SK-N-SH (cell line): Measurements from ENCODE around the gene CD22. TPM values are rescaled to one million over a fixed set of nuclear protein-coding genes. Genes with fewer than 3 reads are reported as not detected.

Experiments used
- CTCF ChIA-PET: fragments of 300-600, 350-600 bp; formaldehyde crosslinking; extraction: SDS; loops from one replicate; lab custom pipeline; 2021; lab: Yijun Ruan, JAX
- POLR2A ChIA-PET: fragments of 350-600 bp; sonication (Branson Sonifier 250); formaldehyde crosslinking; extraction: SDS; loops from one replicate; lab custom pipeline; 2020; ENCODE audit warnings: antibody characterized with exemption, inconsistent platforms; lab: Yijun Ruan, JAX
- DNase-seq: peaks from one replicate; pipeline ENCODE4 v3.0.0; 2012
- H2AFZ ChIP-seq: fragments of 200-600 bp; sonication (generic); 2 replicates; pipeline ENCODE4 v1.8.1; 2016; ENCODE audit warnings: antibody characterized with exemption, mild to moderate bottlenecking, low read depth
- H3F3A ChIP-seq: fragments of 200-600 bp; sonication (generic); replicated peaks from 2 replicates; pipeline ENCODE3; 2016; ENCODE audit warnings: antibody characterized with exemption, mild to moderate bottlenecking; ENCODE audit not compliant: insufficient read depth
- H3K27ac ChIP-seq, 2 experiments: fragments of 200-500 bp in 1 of 2; fragments of 200-600 bp in 1 of 2; sonication (Bioruptor generic) in 1 of 2; sonication (generic), shearing (Covaris generic) in 1 of 2; 2 replicates each; pipeline versions ENCODE4 v1.5.1 to v1.6.1; 2014 to 2016; ENCODE audit warnings: low read depth in 2 of 2, inconsistent platforms in 1 of 2, low read length in 1 of 2, mild to moderate bottlenecking in 1 of 2, mixed read lengths in 1 of 2
- H3K27me3 ChIP-seq: fragments of 200-600 bp; sonication (generic), shearing (Covaris generic); 2 replicates; pipeline ENCODE4 v1.6.1; 2016; ENCODE audit warnings: mixed run types; ENCODE audit not compliant: insufficient read depth
- H3K36me3 ChIP-seq, 2 experiments: fragments of 200-500 bp in 1 of 2; fragments of 200-600 bp in 1 of 2; sonication (Bioruptor generic) in 1 of 2; sonication (generic) in 1 of 2; replicated peaks in 1 of 2; 2 replicates each; pipeline versions ENCODE3 to v1.5.1; 2014 to 2016; ENCODE audit warnings: low read length in 1 of 2, mild to moderate bottlenecking in 1 of 2; ENCODE audit not compliant: insufficient read depth in 2 of 2, control insufficient read depth in 1 of 2
- H3K4me1 ChIP-seq, 2 experiments: fragments of 200-500 bp in 1 of 2; fragments of 200-600 bp in 1 of 2; sonication (Bioruptor generic) in 1 of 2; sonication (generic), shearing (Covaris generic) in 1 of 2; 2 replicates each; pipeline versions ENCODE4 v1.5.1 to v1.6.1; 2014 to 2016; ENCODE audit warnings: low read depth in 1 of 2, low read length in 1 of 2, mixed run types in 1 of 2; ENCODE audit not compliant: insufficient read depth in 2 of 2, control insufficient read depth in 1 of 2
- H3K4me2 ChIP-seq: fragments of 200-600 bp; sonication (generic), shearing (Covaris generic); 2 replicates; pipeline ENCODE4 v1.6.1; 2017; ENCODE audit warnings: mixed run types
- H3K4me3 ChIP-seq, 2 experiments: fragments of 200-500 bp in 1 of 2; fragments of 200-600 bp in 1 of 2; sonication (Bioruptor generic) in 1 of 2; sonication (generic), shearing (Covaris generic) in 1 of 2; 2 replicates each; pipeline versions ENCODE4 v1.5.1 to v1.8.1; 2014 to 2016; ENCODE audit warnings: low read depth in 2 of 2, inconsistent platforms in 1 of 2, low read length in 1 of 2, mild to moderate bottlenecking in 1 of 2, mixed read lengths in 1 of 2, moderate library complexity in 1 of 2
- H3K79me2 ChIP-seq: fragments of 200-600 bp; sonication (generic); 2 replicates; pipeline ENCODE4 v1.8.1; 2017; ENCODE audit warnings: mild to moderate bottlenecking; ENCODE audit not compliant: insufficient read depth
- H3K9ac ChIP-seq: fragments of 200-600 bp; sonication (generic); 2 replicates; pipeline ENCODE4 v1.6.1; 2017; ENCODE audit warnings: mixed run types
- H3K9me2 ChIP-seq: fragments of 200-600 bp; sonication (generic); 2 replicates; pipeline ENCODE4 v1.6.1; 2017; ENCODE audit warnings: mixed run types
- H3K9me3 ChIP-seq: fragments of 200-600 bp; sonication (generic); 2 replicates; pipeline ENCODE4 v1.6.1; 2017; ENCODE audit warnings: mixed run types, mild to moderate bottlenecking, moderate library complexity
- H4K20me1 ChIP-seq: fragments of 200-600 bp; sonication (generic); 2 replicates; pipeline ENCODE4 v1.6.1; 2017; ENCODE audit warnings: mild to moderate bottlenecking, mixed run types; ENCODE audit not compliant: insufficient read depth
- ELF1 ChIP-seq: IDR thresholded peaks from 2 replicates; pipeline ENCODE4 v1.4.0; 2012
- EP300 ChIP-seq, 2 experiments: IDR thresholded peaks; 2 replicates each; pipeline versions ENCODE4 v1.4.0 to v1.6.1; 2012; ENCODE audit warnings: borderline replicate concordance in 1 of 2, low read depth in 1 of 2, low read length in 1 of 2
- GABPA ChIP-seq: IDR thresholded peaks from 2 replicates; pipeline ENCODE4 v1.4.0; 2012; ENCODE audit warnings: low read depth, mild to moderate bottlenecking
- MEF2A ChIP-seq: IDR thresholded peaks from 2 replicates; pipeline ENCODE4 v1.4.0; 2012; ENCODE audit warnings: low read depth, borderline replicate concordance
- MXI1 ChIP-seq: IDR thresholded peaks from 2 replicates; pipeline ENCODE4 v1.6.1; 2012; ENCODE audit warnings: mild to moderate bottlenecking, low read depth, low read length, improper control_type of control experiment
- NFIC ChIP-seq: IDR thresholded peaks from 2 replicates; pipeline ENCODE4 v1.4.0; 2012; ENCODE audit warnings: borderline replicate concordance
- RXRA ChIP-seq: IDR thresholded peaks from 2 replicates; pipeline ENCODE4 v1.4.0; 2012; ENCODE audit warnings: low read depth, mild to moderate bottlenecking, borderline replicate concordance
- SIN3A ChIP-seq: IDR thresholded peaks from 2 replicates; pipeline ENCODE4 v1.6.1; 2012; ENCODE audit warnings: low read depth, mild to moderate bottlenecking, low read length, moderate library complexity, borderline replicate concordance
- SMC3 ChIP-seq: IDR thresholded peaks from 2 replicates; pipeline ENCODE4 v1.6.1; 2012; ENCODE audit warnings: low read depth, low read length, improper control_type of control experiment
- WGBS: methylation state at CpG from one replicate; pipeline ENCODE4 v1.1.6; 2017; ENCODE audit warnings: low lambda C conversion rate; 5-methylcytosine and 5-hydroxymethylcytosine counted together
- polyA plus RNA-seq, 3 experiments: library from polyadenylated mRNA; depleted of rRNA; stranded (reverse); fragments of >200 nt; gene quantifications; 2 replicates each; pipeline ENCODE4 v1.2.3, GENCODE V29; 2012
- TF ChIP-seq, protein P1 (sequence below): fragments of 200-600 bp; sonication (generic); IDR thresholded peaks from 2 replicates; pipeline ENCODE4 v1.6.1; 2017; ENCODE audit warnings: antibody characterized with exemption, mild to moderate bottlenecking, moderate library complexity
- TF ChIP-seq, protein P2 (sequence below): IDR thresholded peaks from 2 replicates; pipeline ENCODE4 v1.4.0; 2012; ENCODE audit warnings: low read depth

Gene CD22
- polyA plus RNA-seq, 1 of the 3 experiments (the other 2 are of a cell fraction), result 0.18 TPM

DNA sequence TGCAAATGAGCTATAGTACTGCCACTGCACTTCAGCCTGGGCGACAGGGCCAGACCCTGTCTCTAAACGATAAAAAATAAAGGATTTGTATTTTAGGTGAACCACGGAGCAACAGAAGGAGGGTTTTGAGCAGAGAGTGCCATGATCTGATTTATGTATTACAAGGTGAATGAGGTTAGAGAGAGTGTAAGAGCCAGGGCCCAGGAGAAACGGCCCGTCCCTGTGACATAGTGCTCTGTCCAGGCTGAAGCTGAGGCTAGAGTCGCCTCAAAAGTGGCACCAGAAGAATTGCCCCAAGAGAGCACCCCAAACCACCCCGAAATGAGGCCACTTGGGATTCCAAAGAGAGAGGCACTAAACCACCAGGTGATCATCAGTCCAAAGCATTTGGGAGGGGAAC lies 20.1 kb upstream of the CD22 start:
- H3K27me3 ChIP-seq, result peaks cover 10% of the 10 kb centered on the region
- ChIA-PET POLR2A (no interaction called here), CTCF (interaction anchor here (0.6 kb wide), 1 partner anchor 114 kb away, joined by 3 read pairs; no protein-coding TSS in a partner anchor)
- no peak for TF ChIP-seq SIN3A
- TF ChIP-seq, protein P1, sequence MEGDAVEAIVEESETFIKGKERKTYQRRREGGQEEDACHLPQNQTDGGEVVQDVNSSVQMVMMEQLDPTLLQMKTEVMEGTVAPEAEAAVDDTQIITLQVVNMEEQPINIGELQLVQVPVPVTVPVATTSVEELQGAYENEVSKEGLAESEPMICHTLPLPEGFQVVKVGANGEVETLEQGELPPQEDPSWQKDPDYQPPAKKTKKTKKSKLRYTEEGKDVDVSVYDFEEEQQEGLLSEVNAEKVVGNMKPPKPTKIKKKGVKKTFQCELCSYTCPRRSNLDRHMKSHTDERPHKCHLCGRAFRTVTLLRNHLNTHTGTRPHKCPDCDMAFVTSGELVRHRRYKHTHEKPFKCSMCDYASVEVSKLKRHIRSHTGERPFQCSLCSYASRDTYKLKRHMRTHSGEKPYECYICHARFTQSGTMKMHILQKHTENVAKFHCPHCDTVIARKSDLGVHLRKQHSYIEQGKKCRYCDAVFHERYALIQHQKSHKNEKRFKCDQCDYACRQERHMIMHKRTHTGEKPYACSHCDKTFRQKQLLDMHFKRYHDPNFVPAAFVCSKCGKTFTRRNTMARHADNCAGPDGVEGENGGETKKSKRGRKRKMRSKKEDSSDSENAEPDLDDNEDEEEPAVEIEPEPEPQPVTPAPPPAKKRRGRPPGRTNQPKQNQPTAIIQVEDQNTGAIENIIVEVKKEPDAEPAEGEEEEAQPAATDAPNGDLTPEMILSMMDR, result no peak
- no peak for TF ChIP-seq RXRA
- TF ChIP-seq EP300 (IDR thresholded peaks at IDR 0.05; ENCODE audit: borderline replicate concordance in 1 of 2, low read depth in 1 of 2, low read length in 1 of 2), result no peak
- TF ChIP-seq GABPA, result no peak
- WGBS, result 43% methylated on average over 7 of the region's 7 CpGs
- no peaks in the 10 kb centered on the region for H3F3A ChIP-seq
- no peak overlapping the region for H3K4me2 ChIP-seq
- no peaks in the 10 kb centered on the region for H3K79me2 ChIP-seq
- H3K9me2 ChIP-seq, result no peaks in the 10 kb centered on the region
- H3K4me1 ChIP-seq, result no peaks in the 10 kb centered on the region
- no peaks in the 10 kb centered on the region for H3K9me3 ChIP-seq
- H4K20me1 ChIP-seq, result no peaks in the 10 kb centered on the region
- H2AFZ ChIP-seq, result no peak overlapping the region
- H3K9ac ChIP-seq, result no peak overlapping the region
- no peaks in the 10 kb centered on the region for H3K36me3 ChIP-seq
- H3K27ac ChIP-seq, result no peak overlapping the region
- DNase-seq, result no peak
- H3K4me3 ChIP-seq, result no peak overlapping the region

DNA sequence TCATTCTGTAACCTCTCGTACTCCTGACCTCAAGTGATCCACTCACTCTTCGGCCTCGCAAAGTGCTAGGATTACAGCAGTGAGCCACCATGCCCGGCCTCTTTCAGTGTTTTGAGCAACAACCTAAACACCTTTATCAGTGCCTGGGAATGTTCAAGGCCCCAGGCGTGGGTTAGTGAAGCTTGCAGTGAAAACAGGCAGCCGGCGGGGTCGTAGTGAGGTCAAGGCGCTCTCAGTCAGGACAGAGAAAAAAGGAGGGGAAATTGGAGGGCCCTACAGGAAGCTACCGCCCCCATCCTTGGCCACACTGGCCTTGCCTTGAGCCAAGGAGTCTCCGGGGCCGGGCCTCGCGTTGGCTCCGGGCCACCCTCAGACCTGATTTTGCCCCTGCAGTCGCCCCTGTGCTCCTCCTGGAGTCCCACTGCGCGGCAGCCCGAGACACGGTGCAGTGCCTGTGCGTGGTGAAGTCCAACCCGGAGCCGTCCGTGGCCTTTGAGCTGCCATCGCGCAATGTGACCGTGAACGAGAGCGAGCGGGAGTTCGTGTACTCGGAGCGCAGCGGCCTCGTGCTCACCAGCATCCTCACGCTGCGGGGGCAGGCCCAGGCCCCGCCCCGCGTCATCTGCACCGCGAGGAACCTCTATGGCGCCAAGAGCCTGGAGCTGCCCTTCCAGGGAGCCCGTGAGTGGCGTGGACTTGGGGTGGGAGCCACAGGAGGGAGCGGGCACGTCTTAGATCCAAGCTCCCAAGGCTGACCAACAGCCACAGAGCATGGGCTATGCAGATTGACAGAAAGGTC lies 19.3 kb upstream of the CD22 start:
- TF ChIP-seq MEF2A (no peak), NFIC (no peak), MXI1 (no peak), SMC3 (no peak), SIN3A (no peak), ELF1 (no peak), RXRA (no peak)
- TF ChIP-seq, protein P2, sequence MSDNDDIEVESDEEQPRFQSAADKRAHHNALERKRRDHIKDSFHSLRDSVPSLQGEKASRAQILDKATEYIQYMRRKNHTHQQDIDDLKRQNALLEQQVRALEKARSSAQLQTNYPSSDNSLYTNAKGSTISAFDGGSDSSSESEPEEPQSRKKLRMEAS, result no peak
- POLR2A ChIA-PET, result no interaction called here
- H3K79me2 ChIP-seq, result no peaks in the 10 kb centered on the region
- no peak overlapping the region for H3K27ac ChIP-seq
- H3K36me3 ChIP-seq, result no peaks in the 10 kb centered on the region
- DNase-seq, result no peak
- no peaks in the 10 kb centered on the region for H3K9me2 ChIP-seq
- H3F3A ChIP-seq, result no peaks in the 10 kb centered on the region
- WGBS, result 62% methylated on average over 24 of the region's 47 CpGs
- CTCF ChIA-PET, result interaction anchor here (0.7 kb wide), 1 partner anchor 44 kb away, joined by 3 read pairs; no protein-coding TSS in a partner anchor
- H3K9ac ChIP-seq, result no peak overlapping the region
- H2AFZ ChIP-seq, result no peak overlapping the region
- no peaks in the 10 kb centered on the region for H4K20me1 ChIP-seq
- H3K27me3 ChIP-seq, result peaks cover 6% of the 10 kb centered on the region; the same call in 1 of the 2 replicates
- H3K9me3 ChIP-seq, result no peaks in the 10 kb centered on the region
- no peak overlapping the region for H3K4me3 ChIP-seq
- no peaks in the 10 kb centered on the region for H3K4me1 ChIP-seq
- H3K4me2 ChIP-seq, result no peak overlapping the region
